Measurements from ENCODE around the gene LENG9. TPM values are rescaled to one million over a fixed set of nuclear protein-coding genes. Genes with fewer than 3 reads are reported as not detected.
"Not testable (repeated sequence)": the region's sequence is repeated elsewhere in the genome, so short reads cannot be mapped to it uniquely, and the experiment has no call there.

Gene LENG9
- total RNA-seq, 2 donors from 2014 or later = 3.3 to 5.4 TPM

DNA sequence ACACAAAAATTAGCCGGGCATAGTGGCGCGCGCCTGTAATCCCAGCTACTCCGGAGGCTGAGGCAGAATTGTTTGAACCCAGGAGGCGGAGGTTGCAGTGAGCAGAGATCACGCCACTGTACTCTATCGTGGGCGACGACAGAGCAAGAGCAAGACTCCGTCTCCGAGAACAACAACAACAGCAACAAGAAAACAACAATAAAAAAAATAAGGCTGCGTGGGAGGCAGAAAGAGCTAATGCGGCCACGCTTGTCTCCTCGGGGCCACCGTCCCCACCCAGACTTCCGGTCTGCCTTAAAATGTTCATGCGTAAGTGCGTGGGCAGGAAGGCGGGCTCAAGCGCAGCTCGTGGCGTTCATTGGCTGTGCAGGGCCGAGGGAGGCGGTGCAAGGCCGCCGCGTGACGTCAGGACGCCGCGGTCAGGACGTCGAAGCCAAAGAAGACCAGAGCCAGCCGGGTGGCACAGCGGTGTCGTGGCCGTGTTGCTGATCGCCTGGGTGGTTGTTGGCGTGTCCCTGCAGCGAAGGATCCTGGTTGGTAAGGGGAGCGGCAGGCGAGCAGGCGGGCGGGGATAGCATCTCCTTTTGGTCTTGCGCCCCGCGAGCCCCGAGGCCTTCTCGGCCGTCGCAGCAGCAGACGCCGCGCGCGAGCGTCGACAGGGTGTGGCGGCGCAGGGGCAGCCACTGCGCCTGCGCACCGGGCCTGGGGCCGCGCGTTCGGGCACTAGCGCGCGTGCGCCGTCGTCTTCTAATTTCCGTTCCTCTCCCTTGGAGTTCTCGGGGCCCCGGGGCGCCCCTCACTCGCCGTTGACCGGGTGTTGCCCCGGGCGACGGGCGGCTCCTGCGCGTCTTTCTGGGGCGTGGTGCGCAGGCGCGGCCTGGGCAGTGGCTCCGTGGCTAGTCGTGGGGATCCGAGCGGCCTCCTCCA, 14.5 kb downstream of the LENG9 start, which contains the start of gene LENG8:
TSS of gene LENG8 (plus strand) at position 426 of the 927 bp plus-strand sequence. CDS start 2,146 bp downstream, outside the sequence.
- intact Hi-C loops (cut with DNase I) = no loop called here
- DNase-seq (peak; percentile 99), ATAC-seq (peak; percentile 97 to 98)

DNA sequence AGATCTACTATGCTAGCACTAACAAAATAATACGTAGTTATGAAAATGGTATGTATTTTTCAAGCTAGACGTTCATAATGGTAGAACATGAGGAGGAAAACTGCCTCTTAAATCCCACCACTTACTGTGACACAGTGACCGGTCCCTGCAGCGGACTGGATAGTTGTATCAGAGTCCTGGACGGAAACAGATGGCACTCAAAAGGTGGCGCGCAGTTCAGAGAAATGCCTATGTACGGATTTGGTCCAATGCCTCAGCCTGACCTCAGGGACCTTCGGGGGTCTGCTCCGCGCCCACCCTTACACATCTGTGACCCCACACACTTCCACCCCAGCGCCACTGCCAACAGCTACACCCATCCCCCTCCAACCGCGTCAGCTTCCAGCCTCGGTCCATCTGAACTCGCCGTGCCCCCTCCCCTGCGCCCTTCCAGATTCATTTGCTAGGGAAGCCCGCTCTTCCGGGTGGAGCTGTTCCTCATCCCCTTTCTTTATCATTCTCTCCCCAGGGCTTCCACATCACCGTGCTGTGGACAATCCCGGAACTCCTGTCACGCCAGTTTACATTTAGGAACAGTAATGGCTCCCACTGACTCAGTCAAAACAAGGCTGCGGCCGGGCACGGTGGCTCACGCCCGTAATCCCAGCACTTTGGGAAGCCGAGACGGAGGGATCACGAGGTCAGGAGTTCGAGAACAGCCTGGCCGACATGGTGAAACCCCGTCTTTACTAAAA, 15.4 kb downstream of the LENG9 start:
- ATAC-seq (peak; percentile 20 to 48), DNase-seq (peak; percentile 67)
- intact Hi-C loops (cut with DNase I) = no loop called here

DNA sequence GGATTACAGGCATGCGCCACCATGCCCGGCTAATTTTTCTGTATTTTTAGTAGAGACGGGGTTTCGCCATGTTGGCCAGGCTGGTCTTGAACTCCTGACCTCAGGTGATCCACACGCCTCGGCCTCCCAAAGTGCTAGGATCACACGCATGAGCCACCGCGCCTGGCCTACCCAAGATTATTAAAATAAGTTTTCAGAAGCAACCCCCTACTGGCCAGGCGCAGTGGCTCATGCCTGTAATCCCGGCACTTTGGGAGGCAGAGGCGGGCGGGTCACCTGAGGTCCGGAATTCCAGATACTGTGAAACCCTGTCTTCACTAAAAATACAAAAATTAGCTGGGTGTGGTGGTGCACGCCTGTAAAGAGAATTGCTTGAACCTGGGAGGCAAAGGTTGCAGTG, 17.2 kb downstream of the LENG9 start:
- DNase-seq; intact Hi-C loops (cut with DNase I); ATAC-seq: not testable (repeated sequence)

DNA sequence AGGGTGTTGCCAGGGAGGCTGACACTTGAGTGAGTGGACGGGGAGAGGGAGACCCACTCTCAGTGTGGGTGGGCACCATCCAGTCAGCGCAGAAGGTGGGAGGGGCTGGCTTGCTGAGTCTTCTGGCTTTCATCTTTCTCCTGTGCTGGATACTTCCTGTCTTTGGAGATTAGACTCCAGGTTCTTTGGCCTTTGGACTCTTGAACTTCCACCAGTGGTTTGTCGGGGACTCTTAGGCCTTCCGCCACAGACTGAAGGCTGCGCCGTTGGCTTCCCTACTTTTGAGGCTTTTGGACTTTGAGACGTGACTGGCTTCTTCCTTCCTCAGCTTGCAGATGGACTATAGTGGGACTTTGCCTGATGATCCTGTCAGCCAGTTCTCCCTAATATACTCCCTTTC, 18.8 kb downstream of the LENG9 start:
- intact Hi-C loops (cut with DNase I) = no loop called here
- DNase-seq (no peak), ATAC-seq (no peak)

DNA sequence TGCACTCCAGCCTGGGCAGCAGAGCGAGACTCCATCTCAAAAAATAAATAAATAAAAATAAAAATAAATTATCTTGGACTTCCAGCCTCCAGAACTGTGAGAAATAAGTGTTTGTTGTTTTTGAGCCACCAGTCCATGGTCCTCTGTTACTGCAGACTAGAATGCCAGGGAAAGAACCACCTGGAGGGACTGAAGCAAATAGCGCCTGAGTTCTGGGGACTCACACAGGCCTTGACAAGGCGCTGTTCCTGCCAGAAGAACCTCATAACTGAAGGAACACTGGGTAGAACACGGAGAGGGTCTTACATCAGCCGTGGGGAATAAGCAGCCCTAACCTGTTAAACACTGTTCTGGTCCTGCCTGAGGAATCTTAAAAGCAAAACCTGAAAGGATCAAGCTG, 22.9 kb downstream of the LENG9 start:
- ATAC-seq (no peak), DNase-seq (no peak)
- intact Hi-C loops (cut with DNase I) = no loop called here

DNA sequence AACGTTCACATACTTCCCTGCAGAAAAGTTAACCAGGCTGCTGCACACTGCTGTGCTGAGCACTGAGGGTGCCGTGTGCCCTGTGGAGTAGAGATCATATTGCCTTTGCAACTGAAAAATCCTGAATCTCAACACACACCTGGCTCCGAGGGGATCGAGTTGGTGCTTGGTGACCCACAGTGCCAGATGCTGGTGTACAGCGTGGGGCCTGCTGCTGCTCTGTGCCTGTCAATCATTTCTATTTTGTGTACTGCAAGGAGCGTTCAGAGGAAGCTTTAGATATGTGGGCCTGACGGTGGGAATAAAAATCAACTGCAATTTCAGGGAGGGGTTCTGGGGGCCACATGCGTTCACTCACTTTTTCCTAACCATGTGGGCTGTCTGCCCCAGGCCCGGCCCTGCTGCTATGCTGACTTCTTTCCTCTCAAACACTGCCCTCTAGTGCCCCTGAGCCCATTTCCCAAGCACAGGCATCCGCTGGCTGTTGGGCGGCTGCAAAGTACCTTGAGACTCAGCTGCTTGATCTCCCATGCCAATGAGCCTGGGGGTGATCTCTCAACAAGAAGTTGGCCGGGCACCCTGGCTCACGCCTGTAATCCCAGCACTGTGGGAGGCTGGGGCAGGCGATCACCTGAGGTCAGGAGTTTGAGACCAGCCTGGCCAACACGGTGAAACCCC, 24.3 kb downstream of the LENG9 start:
- intact Hi-C loops (cut with DNase I) = no loop called here
- ATAC-seq (peak; percentile 29 to 42), DNase-seq (no peak)

DNA sequence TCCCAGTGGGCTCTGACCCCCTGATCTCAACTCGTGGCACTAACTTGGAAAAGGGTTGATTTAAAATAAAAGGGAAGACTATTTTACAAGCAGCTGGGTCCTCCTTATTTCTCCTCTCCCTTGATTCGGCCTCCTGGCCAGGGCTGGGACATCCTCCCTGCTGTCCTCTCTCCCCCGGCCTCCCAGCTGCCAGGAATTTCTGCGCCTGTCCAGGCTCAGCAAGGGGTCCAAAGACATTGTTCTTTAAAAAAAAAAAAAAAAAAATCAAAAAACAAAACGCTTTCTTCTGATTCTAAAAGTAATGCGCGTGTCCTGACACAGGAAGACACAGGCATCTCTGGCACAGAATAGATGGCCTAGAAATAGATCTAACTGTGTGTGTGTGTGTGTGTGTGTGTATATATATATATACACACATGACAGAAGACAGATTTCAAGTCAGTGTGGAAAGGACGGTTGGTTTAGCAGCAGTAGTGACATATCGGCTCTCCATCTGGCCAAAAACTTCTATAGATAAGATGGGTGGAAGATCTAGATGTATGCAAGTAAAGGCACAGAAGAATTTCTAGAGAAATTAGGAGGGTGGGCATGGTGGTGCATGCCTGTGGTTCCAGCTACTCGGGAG, 26.8 kb downstream of the LENG9 start:
- intact Hi-C loops (cut with DNase I) = no loop called here
- DNase-seq = no peak

DNA sequence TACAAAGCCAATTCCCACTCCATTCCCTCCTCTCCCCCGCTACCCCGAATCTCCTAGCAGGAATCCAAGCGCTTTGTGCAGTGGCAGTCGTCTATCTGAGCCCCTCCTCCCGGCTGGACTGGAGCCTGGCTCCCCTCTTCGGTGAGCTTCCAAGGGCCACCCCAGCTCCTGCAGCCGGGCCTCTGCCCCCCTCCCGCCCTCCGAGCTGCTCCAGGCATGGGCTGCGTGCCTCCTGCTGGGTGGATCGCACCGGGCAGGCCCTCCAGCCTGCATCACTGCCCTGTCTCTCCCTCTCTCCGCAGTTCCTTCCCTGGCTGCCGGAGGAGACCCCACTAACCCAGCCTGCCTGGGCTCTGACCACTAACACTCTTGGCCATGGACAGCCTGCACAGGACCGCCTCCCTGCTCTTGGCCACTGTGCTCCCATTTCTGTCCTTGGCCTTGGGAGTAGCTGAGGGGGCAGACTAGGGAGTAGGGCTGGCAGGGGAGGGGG, 27.5 kb downstream of the LENG9 start:
- ATAC-seq (peak; percentile 18 to 46), DNase-seq (no peak)
- intact Hi-C loops (cut with DNase I) = no loop called here

More for the DNA sequence above, 26.8 kb downstream of the LENG9 start:
- ATAC-seq = no peak

DNA sequence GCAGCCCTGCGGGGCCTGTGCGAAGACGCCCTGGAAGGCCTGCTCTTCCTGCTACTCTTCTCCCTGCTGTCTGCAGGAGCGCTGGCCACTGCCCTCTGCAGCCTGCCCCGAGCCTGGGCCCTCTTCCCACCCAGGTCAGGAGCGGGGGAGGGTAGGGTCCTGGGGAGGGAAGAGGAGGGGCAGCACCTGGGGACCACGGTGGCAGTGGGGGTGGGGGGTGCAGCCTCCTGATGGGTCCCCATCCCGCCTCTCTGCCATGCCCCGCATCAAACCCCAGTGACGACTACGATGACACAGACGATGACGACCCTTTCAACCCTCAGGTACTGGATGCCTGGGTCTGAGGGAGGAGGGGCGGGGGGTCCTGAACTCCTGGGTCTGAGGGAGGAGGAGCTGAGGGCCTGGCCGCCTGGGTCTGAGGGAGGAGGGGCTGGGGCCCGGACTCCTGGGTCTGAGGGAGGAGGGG, 28.0 kb downstream of the LENG9 start:
- intact Hi-C loops (cut with DNase I) = no loop called here
- DNase-seq (no peak), ATAC-seq (peak; percentile 4 to 20)

DNA sequence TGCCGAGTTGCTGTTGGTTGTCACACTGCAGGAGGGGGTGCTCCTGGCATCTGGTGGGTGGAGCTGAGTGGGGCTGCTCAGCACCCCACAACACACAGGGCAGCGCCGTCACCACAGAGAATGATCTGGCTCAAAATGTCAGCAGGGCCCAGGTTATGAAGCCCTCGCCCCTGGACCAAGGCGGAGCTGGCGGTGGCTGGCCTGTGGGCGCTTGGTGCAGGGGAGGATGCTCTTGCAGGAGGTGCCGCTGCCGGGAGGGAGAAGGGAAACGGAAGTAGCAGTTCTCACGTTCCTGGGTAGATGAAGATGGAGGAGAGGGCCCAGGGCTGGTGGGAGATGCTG, 28.7 kb downstream of the LENG9 start:
- intact Hi-C loops (cut with DNase I) = no loop called here
- DNase-seq (no peak), ATAC-seq (no peak)

DNA sequence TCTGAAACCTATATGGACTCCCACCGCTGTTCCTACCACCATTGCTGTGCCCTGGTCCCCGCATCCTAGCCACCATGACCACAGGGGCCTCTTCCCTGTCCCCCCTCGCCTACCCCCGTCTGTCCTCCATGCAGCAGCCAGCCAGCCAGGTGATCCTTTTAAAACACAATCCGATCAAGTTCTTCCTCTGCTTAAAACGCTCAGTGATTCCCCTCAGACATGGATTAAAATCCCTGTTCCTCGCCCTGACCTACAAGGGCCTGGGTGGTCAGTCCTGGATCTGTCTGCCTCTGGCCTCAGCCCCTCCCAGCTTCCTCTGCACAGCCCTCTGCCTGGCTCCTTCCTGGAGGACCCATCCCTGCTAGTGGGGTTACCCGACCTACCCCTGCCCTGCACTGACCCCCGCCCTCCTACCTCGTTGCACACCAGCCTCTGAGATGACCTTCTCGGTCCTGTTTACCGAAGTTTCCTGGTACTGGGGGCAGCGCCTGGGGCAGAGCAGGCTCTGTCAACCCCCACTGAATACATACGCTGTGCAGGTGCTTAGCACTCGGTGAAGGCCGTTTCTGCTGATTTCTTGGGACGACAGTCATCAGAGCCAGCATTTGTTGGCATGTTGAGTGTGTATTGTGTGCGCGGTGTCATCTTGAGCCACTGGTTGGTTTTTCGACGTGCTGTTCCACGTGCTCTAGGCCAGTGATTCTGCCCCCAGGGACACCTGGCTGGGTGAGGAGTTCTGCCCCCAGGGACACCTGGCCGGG, 29.3 kb downstream of the LENG9 start:
- DNase-seq (no peak), ATAC-seq (no peak)
- intact Hi-C loops (cut with DNase I) = no loop called here

DNA sequence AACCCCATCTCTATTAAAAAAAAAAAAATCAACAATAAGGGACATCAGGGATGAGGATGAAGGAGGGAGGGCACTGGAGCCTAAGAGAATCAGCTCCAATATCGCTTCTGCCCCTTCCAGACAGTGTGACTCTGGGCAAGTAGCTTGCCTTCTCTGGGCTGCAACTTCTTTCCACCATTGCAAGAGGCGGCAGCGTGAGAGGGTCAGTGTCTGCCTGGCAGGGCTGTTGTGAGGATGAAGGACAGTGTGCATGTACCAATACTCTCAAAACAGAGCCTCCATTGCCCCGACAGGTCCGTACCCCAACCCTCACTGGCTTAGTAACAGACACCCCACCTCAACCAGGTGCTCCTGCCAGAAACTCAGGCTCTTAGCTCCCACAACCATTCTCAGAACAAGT, 29.9 kb downstream of the LENG9 start:
- intact Hi-C loops (cut with DNase I) = no loop called here
- no peak for ATAC-seq
- DNase-seq = no peak

DNA sequence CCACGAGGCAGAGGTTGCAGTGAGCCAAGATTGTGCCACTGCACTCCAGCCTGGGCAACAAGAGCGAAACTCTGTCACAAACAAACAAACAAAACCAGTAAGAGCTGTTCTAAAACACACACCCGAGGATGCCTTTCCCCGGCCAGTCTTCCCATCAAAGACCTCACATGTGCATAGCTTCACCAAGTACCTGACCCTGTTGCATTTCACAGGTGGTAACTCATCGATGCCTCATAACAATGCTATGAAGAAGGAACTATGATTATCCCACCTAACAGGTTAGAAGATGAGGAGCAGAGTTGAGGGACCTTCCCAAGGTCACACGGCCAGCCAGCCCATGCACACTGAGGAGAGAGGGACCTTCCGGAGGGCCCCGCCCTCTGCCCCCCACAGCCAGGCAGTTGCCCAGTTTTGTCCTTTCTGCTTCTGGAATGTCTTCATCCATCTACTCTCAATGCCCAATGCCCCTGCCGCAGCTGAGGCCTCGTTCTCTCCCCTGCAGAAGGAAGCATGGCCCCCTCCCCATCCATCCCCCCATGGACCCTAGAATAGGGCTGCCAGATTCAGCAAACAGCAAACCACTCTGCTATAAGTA, 31.3 kb downstream of the LENG9 start:
- intact Hi-C loops (cut with DNase I) = no loop called here
- DNase-seq (no peak), ATAC-seq (no peak)

DNA sequence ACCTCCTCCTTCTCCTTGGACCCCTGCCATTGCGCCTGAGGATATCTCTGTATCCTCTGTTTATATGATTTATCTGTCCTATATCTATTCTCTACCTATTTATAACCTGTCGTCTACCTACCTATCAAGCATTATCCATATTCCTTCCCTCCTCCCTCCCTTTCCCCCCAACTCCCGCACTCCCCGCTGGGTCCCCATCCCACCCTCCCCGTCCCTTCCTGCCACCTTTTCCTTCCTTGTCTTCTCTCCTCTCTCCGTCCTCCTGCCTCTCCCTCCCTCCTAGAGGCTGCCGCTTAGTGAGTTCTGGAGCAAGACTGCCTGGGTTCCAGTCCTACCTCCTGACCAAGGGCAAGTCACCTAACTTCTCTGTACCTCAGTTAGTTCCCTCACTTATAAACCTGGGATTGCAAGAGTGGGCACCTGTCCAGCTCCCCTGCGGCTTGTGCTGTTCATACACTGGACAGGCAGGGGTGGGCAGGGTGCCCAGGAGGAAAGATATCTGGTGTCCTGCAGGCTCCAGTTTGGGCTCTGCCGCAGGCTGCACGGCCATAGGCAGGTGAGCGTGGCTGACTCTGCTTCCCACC, 32.2 kb downstream of the LENG9 start:
- DNase-seq = peak; percentile 66
- peak in 1 of 2 donors; percentile 12 for ATAC-seq
- intact Hi-C loops (cut with DNase I) = no loop called here

DNA sequence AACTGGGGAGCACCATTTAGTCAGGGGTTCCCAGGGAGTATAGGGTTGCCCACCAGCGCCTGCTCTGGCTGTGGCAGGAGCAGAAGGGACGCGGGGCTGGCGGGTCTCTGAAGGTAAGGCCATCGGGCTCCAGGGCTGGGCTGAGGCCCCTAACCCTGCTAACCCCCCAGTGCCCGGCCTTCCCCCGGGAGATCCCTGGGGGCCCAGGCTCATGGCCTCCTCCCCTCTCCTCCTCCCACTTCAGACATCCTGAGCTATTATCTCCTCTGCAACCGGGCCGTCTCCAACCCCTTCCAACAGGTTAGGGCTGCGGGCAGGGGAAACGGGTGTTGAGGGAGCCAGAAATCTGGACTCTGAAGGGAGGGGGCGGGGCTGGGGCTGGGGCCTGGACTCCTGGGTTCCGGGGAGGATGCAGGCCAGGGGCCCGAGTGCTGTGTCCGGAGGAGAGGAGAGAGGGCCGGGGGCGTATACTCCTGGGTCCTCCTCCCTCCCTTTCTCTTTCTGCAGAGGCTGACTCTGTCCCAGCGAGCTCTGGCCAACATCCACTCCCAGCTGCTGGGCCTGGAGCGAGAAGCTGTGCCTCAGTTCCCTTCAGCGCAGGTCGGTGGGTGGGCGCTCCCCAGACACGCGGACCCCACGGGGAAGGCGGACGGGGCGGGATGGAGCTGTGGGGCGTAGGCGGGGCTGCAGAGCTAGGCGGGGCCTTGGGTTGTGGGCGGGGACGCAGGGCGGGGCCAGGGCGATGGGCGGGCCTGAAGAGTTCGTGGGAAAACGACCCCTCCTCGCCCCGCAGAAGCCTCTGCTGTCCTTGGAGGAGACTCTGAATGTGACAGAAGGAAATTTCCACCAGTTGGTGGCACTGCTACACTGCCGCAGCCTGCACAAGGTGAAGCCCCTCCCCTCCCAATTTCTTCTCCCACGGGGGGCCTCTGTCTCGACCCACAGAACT, 33.0 kb downstream of the LENG9 start:
- DNase-seq = no peak
- intact Hi-C loops (cut with DNase I) = no loop called here
- peak; percentile 57 to 75 for ATAC-seq

DNA sequence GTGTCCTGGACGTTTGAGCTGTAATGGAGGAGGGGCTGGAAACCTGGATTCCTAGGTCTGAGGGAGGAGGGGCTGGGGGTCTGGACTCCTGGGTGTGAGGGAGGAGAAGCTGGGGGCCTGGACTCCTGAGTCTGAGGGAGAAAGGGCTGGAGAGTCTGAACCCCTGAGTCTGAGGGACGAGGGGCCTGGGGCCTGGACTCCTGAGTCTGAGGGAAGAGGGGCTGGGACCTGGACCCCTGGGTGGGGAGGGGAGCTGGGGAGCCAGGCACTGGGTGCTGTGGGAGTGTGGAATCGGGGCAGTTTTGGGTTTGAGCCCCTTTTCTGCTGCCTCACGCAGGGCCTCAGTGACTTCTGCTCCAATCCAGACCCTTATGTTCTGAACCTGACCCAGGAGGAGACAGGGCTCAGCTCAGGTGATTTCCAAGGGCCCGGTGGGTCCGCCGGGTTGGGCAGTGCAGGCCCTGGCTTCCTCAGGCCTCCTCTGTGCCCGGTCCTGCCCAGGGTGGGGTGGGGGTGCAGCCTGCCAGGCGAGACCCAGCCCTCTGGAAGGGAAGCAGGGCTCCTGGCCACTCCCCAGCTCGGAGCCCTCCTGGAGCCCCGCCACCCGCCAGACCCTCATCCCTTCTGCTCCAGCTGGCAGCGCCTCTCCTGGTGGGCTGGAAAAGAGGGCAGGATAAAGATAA, 33.9 kb downstream of the LENG9 start:
- DNase-seq (no peak), ATAC-seq (peak in 1 of 2 donors; percentile 2)
- intact Hi-C loops (cut with DNase I) = no loop called here
